PC-3 (cell line): ENCODE measurements around the gene ZFAND6. TPM values are rescaled to one million over a fixed set of nuclear protein-coding genes. Genes with fewer than 3 reads are reported as not detected.

ENCODE experiments used
- ATAC-seq: fragments of 200-7000 bp; cut with Tn5 transposase; 2 replicates; pipeline ENCODE4 v1.9.1; 2020; ENCODE audit warnings: mild to moderate bottlenecking, moderate library complexity
- BruUV-seq: library from RNA; stranded (reverse); fragments of 400-500 nt; replicated peaks from 2 replicates; lab custom pipeline; 2021; lab: Mats Ljungman, UMichigan
- CTCF ChIA-PET: fragments of 300-600 bp; sonication (Branson Sonifier 250); formaldehyde crosslinking; loops from one replicate; lab custom pipeline; 2022; ENCODE audit warnings: antibody characterized with exemption; lab: Charles Lee
- POLR2A ChIA-PET: fragments of 300-600 bp; sonication (Branson Sonifier 250); formaldehyde crosslinking; loops from one replicate; lab custom pipeline; 2022; ENCODE audit warnings: antibody characterized with exemption; ENCODE audit not compliant: unreplicated experiment; lab: Charles Lee
- DNase-seq: peaks from one replicate; pipeline ENCODE4 v3.0.0-alpha.2; 2015
- H2AFZ ChIP-seq: fragments of 300-600 bp; sonication (generic); 2 replicates; pipeline ENCODE4 v1.6.0; 2016; ENCODE audit warnings: antibody characterized with exemption, low read length
- H3F3A ChIP-seq: fragments of 300-600 bp; sonication (generic); one replicate; pipeline ENCODE4 v1.6.0; 2017; ENCODE audit warnings: antibody characterized with exemption, low read length, control low read depth, mild to moderate bottlenecking; ENCODE audit not compliant: unreplicated experiment
- H3K27ac ChIP-seq: fragments of 300-600 bp; sonication (generic); 2 replicates; pipeline ENCODE4 v1.5.1; 2016; ENCODE audit warnings: mild to moderate bottlenecking, low read length
- H3K27me3 ChIP-seq: fragments of 300-600 bp; sonication (generic); 2 replicates; pipeline ENCODE4 v1.6.1; 2016; ENCODE audit warnings: low read length, mixed read lengths
- H3K36me3 ChIP-seq: fragments of 300-600 bp; sonication (generic); 2 replicates; pipeline ENCODE4 v1.6.1; 2016; ENCODE audit warnings: low read depth, mixed run types, low read length, mixed read lengths
- H3K4me1 ChIP-seq: fragments of 300-600 bp; sonication (generic); 2 replicates; pipeline ENCODE4 v1.5.1; 2016; ENCODE audit warnings: low read length; ENCODE audit not compliant: insufficient read depth
- H3K4me2 ChIP-seq: fragments of 300-600 bp; sonication (generic); 2 replicates; pipeline ENCODE4 v1.6.0; 2016; ENCODE audit warnings: low read length
- H3K4me3 ChIP-seq: fragments of 300-600 bp; sonication (generic); 2 replicates; pipeline ENCODE4 v1.5.1; 2016; ENCODE audit warnings: mild to moderate bottlenecking, low read length, mixed read lengths
- H3K79me2 ChIP-seq: fragments of 300-600 bp; sonication (generic); 2 replicates; pipeline ENCODE4 v1.6.1; 2017; ENCODE audit warnings: low read length, mixed read lengths
- H3K9ac ChIP-seq: fragments of 300-600 bp; sonication (generic); 2 replicates; pipeline ENCODE4 v1.6.0; 2016; ENCODE audit warnings: mild to moderate bottlenecking, low read length
- H3K9me2 ChIP-seq: fragments of 300-600 bp; sonication (generic); replicated peaks from 2 replicates; pipeline ENCODE4 v1.6.1; 2016; ENCODE audit warnings: mixed run types, low read length, mixed read lengths
- H3K9me3 ChIP-seq: fragments of 300-600 bp; sonication (generic); 2 replicates; pipeline ENCODE4 v1.6.1; 2016; ENCODE audit warnings: low read length, mixed read lengths
- H4K20me1 ChIP-seq: fragments of 300-600 bp; sonication (generic); 2 replicates; pipeline ENCODE4 v1.6.1; 2016; ENCODE audit warnings: low read length, mixed read lengths
- EZH2 ChIP-seq: fragments of 300-600 bp; sonication (generic); IDR thresholded peaks from one replicate; pipeline ENCODE4 v1.6.1; 2017; ENCODE audit warnings: antibody characterized with exemption, mild to moderate bottlenecking, low read length; ENCODE audit not compliant: unreplicated experiment
- EZH2phosphoT487 ChIP-seq: fragments of 300-600 bp; sonication (generic); IDR thresholded peaks from 2 replicates; pipeline ENCODE4 v1.6.1; 2018; ENCODE audit warnings: mild to moderate bottlenecking, antibody characterized with exemption, low read length, borderline replicate concordance
- intact Hi-C: fragments of 100-400 bp; cut with micrococcal nuclease; formaldehyde crosslinking; loops from 2 replicates; pipeline ENCODE4 v1.9.0; 2023
- total RNA-seq: library from RNA; depleted of rRNA; stranded (reverse); fragments of >200 nt; gene quantifications from 2 replicates; pipeline ENCODE4 v1.2.3, GENCODE V29; 2014
- TF ChIP-seq, protein P1 (sequence below): fragments of 300-600 bp; sonication (generic); conservative IDR thresholded peaks from 2 replicates; pipeline ENCODE4 v1.5.1; 2017; ENCODE audit warnings: antibody characterized with exemption, low read depth, mild to moderate bottlenecking, low read length

Gene ZFAND6
- total RNA-seq, 1 experiment from 2014 or later = 96.6 TPM

DNA sequence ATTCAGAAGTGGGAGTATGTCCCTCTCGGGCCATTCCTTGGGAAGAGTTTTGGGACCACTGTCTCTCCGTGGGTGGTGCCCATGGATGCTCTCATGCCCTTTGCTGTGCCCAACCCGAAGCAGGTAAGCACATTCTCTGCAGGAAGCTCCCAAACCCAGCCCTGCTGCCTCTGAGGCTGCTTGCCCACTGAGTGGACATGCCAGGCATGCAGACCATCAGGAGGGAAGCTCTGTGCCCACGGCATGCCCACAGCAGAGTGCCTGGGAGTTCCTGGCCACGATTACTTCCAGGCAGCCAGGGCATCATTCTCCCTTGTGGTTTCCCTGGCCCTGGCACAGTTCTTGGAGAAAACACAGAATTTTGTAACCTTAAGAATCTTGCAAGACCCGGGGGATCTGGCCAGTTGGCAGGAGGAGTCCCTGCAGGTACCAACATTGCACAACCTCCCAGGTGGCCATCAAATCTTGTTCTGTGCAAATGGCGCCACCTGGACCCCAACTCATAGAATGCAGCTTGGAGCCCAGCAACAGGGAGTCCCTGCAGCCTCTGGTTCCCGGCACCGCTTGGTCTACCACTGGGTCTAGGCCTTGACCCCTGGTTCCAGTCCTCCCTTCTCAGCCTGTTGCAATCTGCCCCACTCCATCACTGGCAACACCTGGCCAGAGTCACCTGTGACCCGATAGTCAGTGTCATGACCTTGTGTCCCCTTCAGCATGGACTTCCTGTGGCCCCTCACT, 113.7 kb downstream of the ZFAND6 start:
- Histone ChIP-seq H3K9me2 (no peaks in the 10 kb centered on the region), H3K4me2 (no peak overlapping the region), H3K27me3 (no peaks in the 10 kb centered on the region), H3K4me3 (no peak overlapping the region), H3K36me3 (peaks cover 17% of the 10 kb centered on the region), H2AFZ (no peak overlapping the region), H3K79me2 (no peaks in the 10 kb centered on the region), H3K9me3 (no peaks in the 10 kb centered on the region), H3F3A (peaks cover 4% of the 10 kb centered on the region), H3K4me1 (peaks cover 25% of the 10 kb centered on the region), H3K27ac (no peak overlapping the region), H3K9ac (no peak overlapping the region), H4K20me1 (no peaks in the 10 kb centered on the region)
- intact Hi-C loops = loop anchor here (5.0 to 10.0 kb wide), 4 partner anchors 66 to 278 kb away; partner anchors contain the start of gene MTHFS
- DNase-seq = peak; percentile 74
- TF ChIP-seq EZH2phosphoT487 = no peak
- TF ChIP-seq, protein P1, sequence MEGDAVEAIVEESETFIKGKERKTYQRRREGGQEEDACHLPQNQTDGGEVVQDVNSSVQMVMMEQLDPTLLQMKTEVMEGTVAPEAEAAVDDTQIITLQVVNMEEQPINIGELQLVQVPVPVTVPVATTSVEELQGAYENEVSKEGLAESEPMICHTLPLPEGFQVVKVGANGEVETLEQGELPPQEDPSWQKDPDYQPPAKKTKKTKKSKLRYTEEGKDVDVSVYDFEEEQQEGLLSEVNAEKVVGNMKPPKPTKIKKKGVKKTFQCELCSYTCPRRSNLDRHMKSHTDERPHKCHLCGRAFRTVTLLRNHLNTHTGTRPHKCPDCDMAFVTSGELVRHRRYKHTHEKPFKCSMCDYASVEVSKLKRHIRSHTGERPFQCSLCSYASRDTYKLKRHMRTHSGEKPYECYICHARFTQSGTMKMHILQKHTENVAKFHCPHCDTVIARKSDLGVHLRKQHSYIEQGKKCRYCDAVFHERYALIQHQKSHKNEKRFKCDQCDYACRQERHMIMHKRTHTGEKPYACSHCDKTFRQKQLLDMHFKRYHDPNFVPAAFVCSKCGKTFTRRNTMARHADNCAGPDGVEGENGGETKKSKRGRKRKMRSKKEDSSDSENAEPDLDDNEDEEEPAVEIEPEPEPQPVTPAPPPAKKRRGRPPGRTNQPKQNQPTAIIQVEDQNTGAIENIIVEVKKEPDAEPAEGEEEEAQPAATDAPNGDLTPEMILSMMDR = peak; percentile 75
- no peak for TF ChIP-seq EZH2
- no TSS peak for BruUV-seq
- ATAC-seq = peak; percentile 70
- ChIA-PET CTCF (no interaction called here), POLR2A (no interaction called here)

DNA sequence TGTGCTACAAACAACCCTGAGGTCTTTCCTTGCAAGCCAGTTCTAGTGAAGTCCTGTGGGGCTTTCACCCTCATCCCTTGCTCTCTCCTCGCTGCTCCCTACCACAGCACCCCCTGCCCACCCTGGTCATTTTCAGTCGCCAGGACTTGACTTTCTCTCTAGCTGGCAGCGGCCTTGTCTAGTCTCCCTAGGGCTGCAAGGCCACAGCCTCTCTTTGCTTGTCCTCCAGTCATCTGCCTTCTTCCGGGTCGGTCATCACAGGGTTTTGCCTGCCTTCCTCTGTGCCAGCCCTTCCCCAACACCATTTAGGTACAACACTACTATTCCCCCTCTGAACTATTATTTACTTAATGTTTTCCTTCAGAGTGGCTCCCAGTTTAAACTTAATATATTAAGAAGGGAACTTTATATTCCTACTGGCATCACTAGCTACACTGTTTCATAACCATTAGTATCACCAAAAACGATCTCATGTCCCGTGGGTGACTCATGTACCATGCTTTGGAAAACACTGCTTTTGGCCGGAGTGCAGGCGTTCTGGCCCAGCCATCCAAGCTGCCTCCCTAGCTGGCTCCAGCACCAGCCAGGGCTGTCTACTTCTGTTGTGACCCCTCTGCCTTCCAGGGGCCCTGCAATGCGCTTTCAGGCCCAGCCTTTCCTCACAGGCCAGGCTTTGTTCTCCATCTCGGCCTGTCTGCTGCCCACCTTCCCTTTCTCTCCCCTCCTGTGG, 114.7 kb downstream of the ZFAND6 start:
- intact Hi-C loops = loop anchor here (5.0 to 10.0 kb wide), 4 partner anchors 67 to 279 kb away; partner anchors contain the start of gene MTHFS
- H3K9ac ChIP-seq = no peak overlapping the region
- POLR2A ChIA-PET = no interaction called here
- no peak overlapping the region for H2AFZ ChIP-seq
- H3K36me3 ChIP-seq = peaks cover 19% of the 10 kb centered on the region
- H3K27ac ChIP-seq = peak overlapping the region; percentile 49
- ATAC-seq = peak; percentile 53
- no TSS peak for BruUV-seq
- H3K79me2 ChIP-seq = no peaks in the 10 kb centered on the region
- no peaks in the 10 kb centered on the region for H3K9me2 ChIP-seq
- H3K4me2 ChIP-seq = no peak overlapping the region
- no peaks in the 10 kb centered on the region for H3K9me3 ChIP-seq
- CTCF ChIA-PET = interaction anchor here (1.1 kb wide), 1 partner anchor 21 kb away, joined by 4 read pairs; no protein-coding TSS in a partner anchor
- TF ChIP-seq EZH2 = no peak
- TF ChIP-seq EZH2phosphoT487 = no peak
- peak; percentile 77 for DNase-seq
- no peaks in the 10 kb centered on the region for H3K27me3 ChIP-seq
- H3F3A ChIP-seq = peaks cover 4% of the 10 kb centered on the region
- peaks cover 25% of the 10 kb centered on the region for H3K4me1 ChIP-seq
- H3K4me3 ChIP-seq = no peak overlapping the region
- no peaks in the 10 kb centered on the region for H4K20me1 ChIP-seq

DNA sequence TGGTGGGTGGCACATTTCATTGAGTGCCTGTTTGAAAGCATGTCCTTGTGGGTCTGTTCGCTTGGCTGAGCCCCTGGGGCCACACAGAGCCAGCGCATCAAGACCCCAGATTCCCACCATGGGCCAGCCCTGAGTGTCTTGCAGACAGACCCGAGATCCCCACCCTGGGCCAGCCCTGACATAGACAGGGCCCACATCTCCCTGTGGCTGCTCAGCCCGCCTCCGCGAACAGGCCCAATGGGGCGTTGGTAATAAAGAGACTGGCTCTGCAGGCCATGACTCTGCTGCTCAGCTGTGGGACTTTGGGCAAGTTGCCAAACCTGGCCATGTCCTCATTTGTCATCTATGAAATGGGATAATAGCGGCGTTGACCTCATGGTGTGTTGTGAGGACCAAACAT, 116.0 kb downstream of the ZFAND6 start:
- Histone ChIP-seq H3K36me3 (peaks cover 19% of the 10 kb centered on the region), H3K79me2 (no peaks in the 10 kb centered on the region), H2AFZ (no peak overlapping the region), H3K4me3 (no peak overlapping the region), H3K4me1 (peaks cover 31% of the 10 kb centered on the region), H3K27me3 (no peaks in the 10 kb centered on the region), H3K9me2 (no peaks in the 10 kb centered on the region), H3K4me2 (no peak overlapping the region), H3K9ac (no peak overlapping the region), H3K9me3 (no peaks in the 10 kb centered on the region), H3F3A (peaks cover 4% of the 10 kb centered on the region), H4K20me1 (no peaks in the 10 kb centered on the region), H3K27ac (no peak overlapping the region)
- intact Hi-C loops = loop anchor here (10.0 kb wide), 1 partner anchor 281 kb away; the partner anchor contains the start of gene MTHFS
- no peak for ATAC-seq
- no peak for DNase-seq
- no TSS peak for BruUV-seq
- POLR2A ChIA-PET = no interaction called here
- CTCF ChIA-PET = interaction anchor here (0.5 kb wide), 1 partner anchor 23 kb away, joined by 4 read pairs; no protein-coding TSS in a partner anchor
- no peak for TF ChIP-seq EZH2phosphoT487
- TF ChIP-seq, protein P1 = no peak
- TF ChIP-seq EZH2 = no peak
